Muscle of leg (tissue), 11 donors: ENCODE results near the gene GPATCH11. TPM values are rescaled to one million over a fixed set of nuclear protein-coding genes. Genes with fewer than 3 reads are reported as not detected.

Source experiments
- DNase-seq: peaks from one replicate; pipeline ENCODE4 v3.0.0; 2013
- H3K27ac ChIP-seq: one replicate; pipeline ENCODE4 v1.5.1; 2013; ENCODE audit warnings: mild to moderate bottlenecking, low read length, control low read depth
- H3K27me3 ChIP-seq: one replicate; pipeline ENCODE4 v1.6.1; 2013; ENCODE audit warnings: low read length; ENCODE audit not compliant: control insufficient read depth, insufficient read depth
- H3K36me3 ChIP-seq: one replicate; pipeline ENCODE4 v1.6.1; 2013; ENCODE audit warnings: low read length; ENCODE audit not compliant: control insufficient read depth, insufficient read depth
- H3K4me1 ChIP-seq: one replicate; pipeline ENCODE4 v1.6.1; 2013; ENCODE audit warnings: low read length; ENCODE audit not compliant: control insufficient read depth, insufficient read depth
- H3K4me3 ChIP-seq: one replicate; pipeline ENCODE4 v1.5.1; 2013; ENCODE audit warnings: low read length, control low read depth
- H3K9me3 ChIP-seq: replicated peaks from 2 replicates; pipeline ENCODE4 v1.6.1; 2013; ENCODE audit warnings: low read depth, low read length; ENCODE audit not compliant: control insufficient read depth
- WGBS: methylation state at CpG from one replicate; pipeline ENCODE4 v1.1.5; 2013; ENCODE audit warnings: missing lambda C conversion rate; ENCODE audit not compliant: insufficient coverage; 5-methylcytosine and 5-hydroxymethylcytosine counted together
- polyA plus RNA-seq, 8 donors: library from polyadenylated mRNA; unstranded; fragments of 120-200 nt; gene quantifications; one replicate each; pipeline versions ENCODE4 v1.2.1 to v1.2.3, GENCODE V29; 2013; ENCODE audit warnings: inconsistent platforms in 1 of 8, low replicate concordance in 1 of 8; ENCODE audit not compliant: insufficient read length in 8 of 8, insufficient read depth in 1 of 8
- total RNA-seq: library from RNA; stranded (reverse); fragments of 120-200 nt; gene quantifications from one replicate; pipeline ENCODE4 v1.2.4, GENCODE V29; 2013

Gene GPATCH11
- total and polyA plus RNA-seq, 9 donors = 5.3 to 11.3 (median 8.2) TPM

GRCh38 chr2:37142546-37142945 lies 58.2 kb downstream of the GPATCH11 start:
- no peak overlapping the region for H3K4me3 ChIP-seq
- no peaks in the 10 kb centered on the region for H3K27me3 ChIP-seq
- no peak for DNase-seq
- peaks cover 52% of the 10 kb centered on the region for H3K36me3 ChIP-seq
- no peaks in the 10 kb centered on the region for H3K9me3 ChIP-seq
- H3K27ac ChIP-seq = no peak overlapping the region
- no peaks in the 10 kb centered on the region for H3K4me1 ChIP-seq

- peaks cover 58% of the 10 kb centered on the region for H3K36me3 ChIP-seq
- WGBS = no CpG with 5 or more reads among the region's 1 CpG
- no peak overlapping the region for H3K27ac ChIP-seq
- H3K4me1 ChIP-seq = no peaks in the 10 kb centered on the region
- H3K27me3 ChIP-seq = no peaks in the 10 kb centered on the region
- no peak overlapping the region for H3K4me3 ChIP-seq
- H3K9me3 ChIP-seq = no peaks in the 10 kb centered on the region
- DNase-seq = no peak
These were observed 59.7 kb downstream of the GPATCH11 start for GRCh38 chr2:37143974-37144373.

- Histone ChIP-seq H3K9me3 (no peaks in the 10 kb centered on the region), H3K27ac (no peak overlapping the region), H3K4me3 (no peak overlapping the region), H3K36me3 (peaks cover 48% of the 10 kb centered on the region), H3K27me3 (no peaks in the 10 kb centered on the region), H3K4me1 (no peaks in the 10 kb centered on the region)
- no peak for DNase-seq
- WGBS = no CpG with 5 or more reads among the region's 2 CpGs
These were observed 61.7 kb downstream of the GPATCH11 start for GRCh38 chr2:37146062-37146461.

GRCh38 chr2:37148325-37148724 lies 64.0 kb downstream of the GPATCH11 start:
- no peaks in the 10 kb centered on the region for H3K9me3 ChIP-seq
- H3K27me3 ChIP-seq = no peaks in the 10 kb centered on the region
- no peaks in the 10 kb centered on the region for H3K4me1 ChIP-seq
- H3K27ac ChIP-seq = no peak overlapping the region
- 95% methylated on average over 4 of the region's 7 CpGs for WGBS
- no peak for DNase-seq
- H3K4me3 ChIP-seq = no peak overlapping the region
- H3K36me3 ChIP-seq = peaks cover 46% of the 10 kb centered on the region

Other genes with a start within 250 kb of the GPATCH11 start
- 25.4 TPM for gene STRN, start 118.0 kb upstream of the GPATCH11 start, total RNA-seq
- gene STRN, start 118.0 kb upstream of the GPATCH11 start, polyA plus RNA-seq = 10 to 100 TPM; 12.2 to 22.4 (median 19.6) TPM
- gene HEATR5B, start 146 bp upstream of the GPATCH11 start, total RNA-seq = 14.7 TPM
- gene HEATR5B, start 146 bp upstream of the GPATCH11 start, polyA plus RNA-seq = 10 to 100 TPM; 10.2 to 14.7 (median 11.4) TPM
- gene EIF2AK2, start 72.5 kb downstream of the GPATCH11 start, total RNA-seq = 22.5 TPM
- gene EIF2AK2, start 72.5 kb downstream of the GPATCH11 start, polyA plus RNA-seq = 10 to 100 TPM; 13.4 to 27.7 (median 18.5) TPM
- not detected for gene SULT6B1, start 104.2 kb downstream of the GPATCH11 start, total RNA-seq
- not detected for gene SULT6B1, start 104.2 kb downstream of the GPATCH11 start, polyA plus RNA-seq
- 27.2 TPM for gene CEBPZOS, start 112.0 kb downstream of the GPATCH11 start, total RNA-seq
- 10 to 100 TPM; 34.1 to 42.4 (median 35.7) TPM for gene CEBPZOS, start 112.0 kb downstream of the GPATCH11 start, polyA plus RNA-seq
- 56.9 TPM for gene CEBPZ, start 147.1 kb downstream of the GPATCH11 start, total RNA-seq
- gene CEBPZ, start 147.1 kb downstream of the GPATCH11 start, polyA plus RNA-seq = 10 to 100 TPM; 34.5 to 56.4 (median 39.3) TPM
- gene NDUFAF7, start 147.1 kb downstream of the GPATCH11 start, total RNA-seq = 14.2 TPM
- gene NDUFAF7, start 147.1 kb downstream of the GPATCH11 start, polyA plus RNA-seq = 10 to 100 TPM; 10.9 to 18.4 (median 13.6) TPM
- gene PRKD3, start 240.3 kb downstream of the GPATCH11 start, total RNA-seq = 36.2 TPM
- gene PRKD3, start 240.3 kb downstream of the GPATCH11 start, polyA plus RNA-seq = 10 to 100 TPM; 18.0 to 39.7 (median 28.1) TPM